GM12878 (cell line): Measurements from ENCODE around the gene FANCE. TPM values are rescaled to one million over a fixed set of nuclear protein-coding genes. Genes with fewer than 3 reads are reported as not detected.

Experiments used
- ESRRA ChIP-seq: IDR thresholded peaks from 2 replicates; pipeline ENCODE4 v1.6.1; 2012; ENCODE audit warnings: mild to moderate bottlenecking, low read length, improper control_type of control experiment
- GABPA ChIP-seq: IDR thresholded peaks from 2 replicates; pipeline ENCODE4 v1.6.1; 2014; ENCODE audit warnings: antibody characterized with exemption, low read depth, mild to moderate bottlenecking, inconsistent platforms
- GATAD2B ChIP-seq: fragments of 450-650 bp; conservative IDR thresholded peaks from 2 replicates; pipeline ENCODE4 v1.6.1; 2017; ENCODE audit warnings: low read depth, mild to moderate bottlenecking, moderate library complexity
- HCFC1 ChIP-seq: fragments of 150-350 bp; IDR thresholded peaks from 2 replicates; pipeline ENCODE4 v1.6.1; 2014; ENCODE audit warnings: low read length
- NFYB ChIP-seq: IDR thresholded peaks from 2 replicates; pipeline ENCODE4 v1.6.1; 2011; ENCODE audit warnings: low read depth, mild to moderate bottlenecking, low read length, improper control_type of control experiment, moderate library complexity; ENCODE audit not compliant: insufficient read depth
- RUNX3 ChIP-seq: IDR thresholded peaks from 2 replicates; pipeline ENCODE4 v1.6.1; 2012; ENCODE audit warnings: low read length, inconsistent platforms
- SIN3A ChIP-seq: IDR thresholded peaks from 2 replicates; pipeline ENCODE4 v1.6.1; 2012; ENCODE audit warnings: low read depth, low read length, improper control_type of control experiment
- SIX5 ChIP-seq: IDR thresholded peaks from 2 replicates; pipeline ENCODE4 v1.6.1; 2011; ENCODE audit warnings: mild to moderate bottlenecking, low read depth, low read length, moderate library complexity; ENCODE audit not compliant: severe bottlenecking
- TARDBP ChIP-seq: IDR thresholded peaks from 2 replicates; pipeline ENCODE4 v1.6.1; 2016; ENCODE audit warnings: borderline replicate concordance
- TBL1XR1 ChIP-seq: IDR thresholded peaks from 2 replicates; pipeline ENCODE4 v1.6.1; 2012; ENCODE audit warnings: low read depth, low read length, improper control_type of control experiment
- ZNF274 ChIP-seq: IDR thresholded peaks from one replicate; pipeline ENCODE4 v1.8.0; 2011; ENCODE audit not compliant: insufficient read length, insufficient read depth
- ZNF384 ChIP-seq: IDR thresholded peaks from 2 replicates; pipeline ENCODE4 v1.6.1; 2012; ENCODE audit warnings: low read depth, mild to moderate bottlenecking, low read length, improper control_type of control experiment, borderline replicate concordance
- polyA plus RNA-seq, 11 experiments: library from polyadenylated mRNA; depleted of rRNA in 4 of 11; unstranded in 6 of 11; stranded (reverse) in 5 of 11; fragments of >200 nt; fragmentation: Nextera tagmentation in 4 of 11; fragmentation: Illumina TruSeq in 1 of 11; extraction: Ambion mirVana in 4 of 11; extraction: Trizol in 1 of 11; gene quantifications; 1 replicate in 1 of 11; 2 replicates in 10 of 11; pipeline versions ENCODE4 v1.2.1 to v1.2.3, GENCODE V29; 2011 to 2016; ENCODE audit warnings: inconsistent platforms in 2 of 11, missing spikeins in 2 of 11, low read depth in 1 of 11
- total RNA-seq, 4 experiments: library from RNA; depleted of rRNA in 3 of 4; stranded (reverse); fragments of >200 nt in 3 of 4; fragmentation: Illumina TruSeq in 1 of 4; extraction: Trizol in 1 of 4; gene quantifications; 2 replicates each; pipeline versions ENCODE4 v1.2.1 to v1.2.3, GENCODE V29; 2013 to 2021
- TF ChIP-seq, protein P1 (sequence below): fragments of 450-650 bp; IDR thresholded peaks from 2 replicates; pipeline ENCODE4 v1.6.1; 2016; ENCODE audit warnings: mild to moderate bottlenecking, moderate library complexity, borderline replicate concordance
- TF ChIP-seq, protein P2 (sequence below): fragments of 450-650 bp; formaldehyde crosslinking; IDR thresholded peaks from 2 replicates; pipeline ENCODE4 v1.4.0; 2020; ENCODE audit warnings: mild to moderate bottlenecking, moderate library complexity
- TF ChIP-seq, protein P3 (sequence below): IDR thresholded peaks from 2 replicates; pipeline ENCODE4 v1.6.1; 2012; ENCODE audit warnings: mild to moderate bottlenecking, low read depth, low read length
- TF ChIP-seq, protein P4 (sequence below): IDR thresholded peaks from 2 replicates; pipeline ENCODE4 v1.6.1; 2011; ENCODE audit warnings: low read depth, low read length, improper control_type of control experiment, borderline replicate concordance

Gene FANCE
- total and polyA plus RNA-seq, 10 of the 15 experiments (the other 5 are each of a cell fraction or from before 2014, with no cell fraction given): 3.0 to 13.3 (median 8.1) TPM

DNA sequence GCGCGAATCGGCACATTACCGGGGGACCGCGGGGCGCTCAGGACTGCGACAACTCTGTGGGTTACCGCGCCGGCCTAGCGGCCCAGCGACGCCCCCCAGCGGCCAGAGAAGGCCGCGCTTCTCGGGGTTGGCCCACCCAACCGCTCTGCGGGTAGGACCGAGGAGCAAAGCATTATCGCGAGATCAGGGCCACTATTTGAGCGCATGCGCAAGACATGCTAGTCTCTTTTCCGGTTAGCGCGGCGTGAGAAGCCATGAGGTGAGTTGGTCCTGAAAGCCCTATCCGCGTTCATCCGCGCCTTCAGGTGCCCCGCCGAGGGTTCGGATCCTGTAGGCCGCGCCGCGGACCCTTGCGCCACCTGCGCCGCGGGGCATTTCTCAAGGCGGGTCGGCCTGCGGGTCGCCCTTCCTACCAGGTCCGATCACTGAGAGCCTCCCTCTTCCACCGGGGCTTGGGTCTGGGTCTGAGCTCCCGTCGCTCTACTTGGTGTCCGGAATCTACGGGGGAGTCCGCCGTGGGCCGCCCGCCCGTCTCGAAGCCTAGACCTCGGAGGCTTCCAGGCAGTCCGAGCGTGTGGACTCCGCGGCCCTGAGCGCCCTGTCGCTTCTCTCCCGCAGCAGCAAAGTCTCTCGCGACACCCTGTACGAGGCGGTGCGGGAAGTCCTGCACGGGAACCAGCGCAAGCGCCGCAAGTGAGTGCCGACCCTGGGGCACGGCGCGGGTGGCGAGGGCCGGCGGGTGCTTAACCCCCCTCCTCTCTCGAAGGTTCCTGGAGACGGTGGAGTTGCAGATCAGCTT is 16.2 kb downstream of the FANCE start, which contains the start of gene RPL10A (continued):
- TF ChIP-seq, protein P1, sequence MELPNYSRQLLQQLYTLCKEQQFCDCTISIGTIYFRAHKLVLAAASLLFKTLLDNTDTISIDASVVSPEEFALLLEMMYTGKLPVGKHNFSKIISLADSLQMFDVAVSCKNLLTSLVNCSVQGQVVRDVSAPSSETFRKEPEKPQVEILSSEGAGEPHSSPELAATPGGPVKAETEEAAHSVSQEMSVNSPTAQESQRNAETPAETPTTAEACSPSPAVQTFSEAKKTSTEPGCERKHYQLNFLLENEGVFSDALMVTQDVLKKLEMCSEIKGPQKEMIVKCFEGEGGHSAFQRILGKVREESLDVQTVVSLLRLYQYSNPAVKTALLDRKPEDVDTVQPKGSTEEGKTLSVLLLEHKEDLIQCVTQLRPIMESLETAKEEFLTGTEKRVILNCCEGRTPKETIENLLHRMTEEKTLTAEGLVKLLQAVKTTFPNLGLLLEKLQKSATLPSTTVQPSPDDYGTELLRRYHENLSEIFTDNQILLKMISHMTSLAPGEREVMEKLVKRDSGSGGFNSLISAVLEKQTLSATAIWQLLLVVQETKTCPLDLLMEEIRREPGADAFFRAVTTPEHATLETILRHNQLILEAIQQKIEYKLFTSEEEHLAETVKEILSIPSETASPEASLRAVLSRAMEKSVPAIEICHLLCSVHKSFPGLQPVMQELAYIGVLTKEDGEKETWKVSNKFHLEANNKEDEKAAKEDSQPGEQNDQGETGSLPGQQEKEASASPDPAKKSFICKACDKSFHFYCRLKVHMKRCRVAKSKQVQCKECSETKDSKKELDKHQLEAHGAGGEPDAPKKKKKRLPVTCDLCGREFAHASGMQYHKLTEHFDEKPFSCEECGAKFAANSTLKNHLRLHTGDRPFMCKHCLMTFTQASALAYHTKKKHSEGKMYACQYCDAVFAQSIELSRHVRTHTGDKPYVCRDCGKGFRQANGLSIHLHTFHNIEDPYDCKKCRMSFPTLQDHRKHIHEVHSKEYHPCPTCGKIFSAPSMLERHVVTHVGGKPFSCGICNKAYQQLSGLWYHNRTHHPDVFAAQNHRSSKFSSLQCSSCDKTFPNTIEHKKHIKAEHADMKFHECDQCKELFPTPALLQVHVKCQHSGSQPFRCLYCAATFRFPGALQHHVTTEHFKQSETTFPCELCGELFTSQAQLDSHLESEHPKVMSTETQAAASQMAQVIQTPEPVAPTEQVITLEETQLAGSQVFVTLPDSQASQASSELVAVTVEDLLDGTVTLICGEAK: no peak
- TF ChIP-seq ESRRA (no peak), SIX5 (peak; percentile 28), ZNF384 (no peak), HCFC1 (peak; percentile 65), TBL1XR1 (no peak), TARDBP (no peak; the same call in 1 of the 2 replicates), ZNF274 (no peak), GATAD2B (peak; percentile 91), GABPA (no peak), RUNX3 (peak; percentile 92), NFYB (no peak), SIN3A (no peak; the same call in 1 of the 2 replicates)
- TF ChIP-seq, protein P2, sequence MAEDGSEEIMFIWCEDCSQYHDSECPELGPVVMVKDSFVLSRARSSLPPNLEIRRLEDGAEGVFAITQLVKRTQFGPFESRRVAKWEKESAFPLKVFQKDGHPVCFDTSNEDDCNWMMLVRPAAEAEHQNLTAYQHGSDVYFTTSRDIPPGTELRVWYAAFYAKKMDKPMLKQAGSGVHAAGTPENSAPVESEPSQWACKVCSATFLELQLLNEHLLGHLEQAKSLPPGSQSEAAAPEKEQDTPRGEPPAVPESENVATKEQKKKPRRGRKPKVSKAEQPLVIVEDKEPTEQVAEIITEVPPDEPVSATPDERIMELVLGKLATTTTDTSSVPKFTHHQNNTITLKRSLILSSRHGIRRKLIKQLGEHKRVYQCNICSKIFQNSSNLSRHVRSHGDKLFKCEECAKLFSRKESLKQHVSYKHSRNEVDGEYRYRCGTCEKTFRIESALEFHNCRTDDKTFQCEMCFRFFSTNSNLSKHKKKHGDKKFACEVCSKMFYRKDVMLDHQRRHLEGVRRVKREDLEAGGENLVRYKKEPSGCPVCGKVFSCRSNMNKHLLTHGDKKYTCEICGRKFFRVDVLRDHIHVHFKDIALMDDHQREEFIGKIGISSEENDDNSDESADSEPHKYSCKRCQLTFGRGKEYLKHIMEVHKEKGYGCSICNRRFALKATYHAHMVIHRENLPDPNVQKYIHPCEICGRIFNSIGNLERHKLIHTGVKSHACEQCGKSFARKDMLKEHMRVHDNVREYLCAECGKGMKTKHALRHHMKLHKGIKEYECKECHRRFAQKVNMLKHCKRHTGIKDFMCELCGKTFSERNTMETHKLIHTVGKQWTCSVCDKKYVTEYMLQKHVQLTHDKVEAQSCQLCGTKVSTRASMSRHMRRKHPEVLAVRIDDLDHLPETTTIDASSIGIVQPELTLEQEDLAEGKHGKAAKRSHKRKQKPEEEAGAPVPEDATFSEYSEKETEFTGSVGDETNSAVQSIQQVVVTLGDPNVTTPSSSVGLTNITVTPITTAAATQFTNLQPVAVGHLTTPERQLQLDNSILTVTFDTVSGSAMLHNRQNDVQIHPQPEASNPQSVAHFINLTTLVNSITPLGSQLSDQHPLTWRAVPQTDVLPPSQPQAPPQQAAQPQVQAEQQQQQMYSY (CRISPR knock-in tag): no peak
- TF ChIP-seq, protein P3, sequence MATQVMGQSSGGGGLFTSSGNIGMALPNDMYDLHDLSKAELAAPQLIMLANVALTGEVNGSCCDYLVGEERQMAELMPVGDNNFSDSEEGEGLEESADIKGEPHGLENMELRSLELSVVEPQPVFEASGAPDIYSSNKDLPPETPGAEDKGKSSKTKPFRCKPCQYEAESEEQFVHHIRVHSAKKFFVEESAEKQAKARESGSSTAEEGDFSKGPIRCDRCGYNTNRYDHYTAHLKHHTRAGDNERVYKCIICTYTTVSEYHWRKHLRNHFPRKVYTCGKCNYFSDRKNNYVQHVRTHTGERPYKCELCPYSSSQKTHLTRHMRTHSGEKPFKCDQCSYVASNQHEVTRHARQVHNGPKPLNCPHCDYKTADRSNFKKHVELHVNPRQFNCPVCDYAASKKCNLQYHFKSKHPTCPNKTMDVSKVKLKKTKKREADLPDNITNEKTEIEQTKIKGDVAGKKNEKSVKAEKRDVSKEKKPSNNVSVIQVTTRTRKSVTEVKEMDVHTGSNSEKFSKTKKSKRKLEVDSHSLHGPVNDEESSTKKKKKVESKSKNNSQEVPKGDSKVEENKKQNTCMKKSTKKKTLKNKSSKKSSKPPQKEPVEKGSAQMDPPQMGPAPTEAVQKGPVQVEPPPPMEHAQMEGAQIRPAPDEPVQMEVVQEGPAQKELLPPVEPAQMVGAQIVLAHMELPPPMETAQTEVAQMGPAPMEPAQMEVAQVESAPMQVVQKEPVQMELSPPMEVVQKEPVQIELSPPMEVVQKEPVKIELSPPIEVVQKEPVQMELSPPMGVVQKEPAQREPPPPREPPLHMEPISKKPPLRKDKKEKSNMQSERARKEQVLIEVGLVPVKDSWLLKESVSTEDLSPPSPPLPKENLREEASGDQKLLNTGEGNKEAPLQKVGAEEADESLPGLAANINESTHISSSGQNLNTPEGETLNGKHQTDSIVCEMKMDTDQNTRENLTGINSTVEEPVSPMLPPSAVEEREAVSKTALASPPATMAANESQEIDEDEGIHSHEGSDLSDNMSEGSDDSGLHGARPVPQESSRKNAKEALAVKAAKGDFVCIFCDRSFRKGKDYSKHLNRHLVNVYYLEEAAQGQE: peak; percentile 62
- TF ChIP-seq, protein P4, sequence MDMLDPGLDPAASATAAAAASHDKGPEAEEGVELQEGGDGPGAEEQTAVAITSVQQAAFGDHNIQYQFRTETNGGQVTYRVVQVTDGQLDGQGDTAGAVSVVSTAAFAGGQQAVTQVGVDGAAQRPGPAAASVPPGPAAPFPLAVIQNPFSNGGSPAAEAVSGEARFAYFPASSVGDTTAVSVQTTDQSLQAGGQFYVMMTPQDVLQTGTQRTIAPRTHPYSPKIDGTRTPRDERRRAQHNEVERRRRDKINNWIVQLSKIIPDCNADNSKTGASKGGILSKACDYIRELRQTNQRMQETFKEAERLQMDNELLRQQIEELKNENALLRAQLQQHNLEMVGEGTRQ: no peak
